HUES64 (cell line): Measurements from ENCODE around the gene FHIT.
A peak's percentile ranks its signal among the peaks of the same experiment; 100 is the strongest.

Source experiments
- H3K27ac ChIP-seq: 2 replicates; pipeline ENCODE4 v1.7.0; 2013; ENCODE audit warnings: low read depth, low read length, inconsistent platforms
- H3K27me3 ChIP-seq: 2 replicates; pipeline ENCODE4 v1.6.1; 2013; ENCODE audit warnings: mild to moderate bottlenecking, low read length; ENCODE audit not compliant: insufficient read depth
- H3K36me3 ChIP-seq: 2 replicates; pipeline ENCODE4 v1.6.1; 2013; ENCODE audit warnings: mild to moderate bottlenecking, low read length; ENCODE audit not compliant: insufficient read depth
- H3K4me1 ChIP-seq: 2 replicates; pipeline ENCODE4 v1.6.1; 2013; ENCODE audit warnings: mild to moderate bottlenecking, low read length, moderate library complexity; ENCODE audit not compliant: insufficient read depth
- H3K4me3 ChIP-seq: 2 replicates; pipeline ENCODE4 v1.5.1; 2013; ENCODE audit warnings: mild to moderate bottlenecking, low read length, moderate library complexity
- H3K9ac ChIP-seq: 2 replicates; pipeline ENCODE4 v1.6.1; 2013; ENCODE audit warnings: mild to moderate bottlenecking, low read depth, low read length
- H3K9me3 ChIP-seq: 2 replicates; pipeline ENCODE4 v1.6.1; 2013; ENCODE audit warnings: low read depth, low read length; ENCODE audit not compliant: insufficient read depth
- WGBS: fragments of 150-250, 120-280 bp; methylation state at CpG from one replicate; pipeline ENCODE4 v1.1.7; 2013; ENCODE audit warnings: missing lambda C conversion rate; 5-methylcytosine and 5-hydroxymethylcytosine counted together

The FHIT gene

GRCh38 chr3:59818033-59818918 is 1433.0 kb downstream of the FHIT start:
- WGBS: 81% methylated on average over 15 of the region's 16 CpGs
- H3K27me3 ChIP-seq: no peaks in the 10 kb centered on the region
- no peak overlapping the region for H3K27ac ChIP-seq
- peaks cover 16% of the 10 kb centered on the region for H3K4me1 ChIP-seq
- H3K36me3 ChIP-seq: no peaks in the 10 kb centered on the region
- no peaks in the 10 kb centered on the region for H3K9me3 ChIP-seq
- no peak overlapping the region for H3K9ac ChIP-seq
- H3K4me3 ChIP-seq: no peak overlapping the region

- H3K27me3 ChIP-seq: no peaks in the 10 kb centered on the region
- no peaks in the 10 kb centered on the region for H3K36me3 ChIP-seq
- H3K4me3 ChIP-seq: no peak overlapping the region
- WGBS: 88% methylated on average over 4 of the region's 4 CpGs
- no peak overlapping the region for H3K27ac ChIP-seq
- H3K9me3 ChIP-seq: no peaks in the 10 kb centered on the region
- H3K4me1 ChIP-seq: peaks cover 24% of the 10 kb centered on the region
- no peak overlapping the region for H3K9ac ChIP-seq
Measured at GRCh38 chr3:59817511-59817910, 1433.7 kb downstream of the FHIT start.

GRCh38 chr3:59816312-59816711 is 1434.9 kb downstream of the FHIT start:
- WGBS: no CpG with 5 or more reads among the region's 1 CpG
- Histone ChIP-seq H3K4me1 (peaks cover 33% of the 10 kb centered on the region), H3K27me3 (no peaks in the 10 kb centered on the region), H3K4me3 (no peak overlapping the region), H3K9ac (no peak overlapping the region), H3K36me3 (no peaks in the 10 kb centered on the region), H3K27ac (no peak overlapping the region), H3K9me3 (no peaks in the 10 kb centered on the region)

GRCh38 chr3:59813148-59813538 is 1438.1 kb downstream of the FHIT start:
- Histone ChIP-seq H3K27ac (no peak overlapping the region), H3K27me3 (no peaks in the 10 kb centered on the region), H3K36me3 (no peaks in the 10 kb centered on the region), H3K9me3 (no peaks in the 10 kb centered on the region), H3K9ac (no peak overlapping the region), H3K4me1 (peaks cover 32% of the 10 kb centered on the region), H3K4me3 (no peak overlapping the region)
- 34% methylated on average over 7 of the region's 7 CpGs for WGBS

GRCh38 chr3:59812237-59813147 is 1438.8 kb downstream of the FHIT start:
- H3K4me3 ChIP-seq: no peak overlapping the region
- no peak overlapping the region for H3K9ac ChIP-seq
- no peak overlapping the region for H3K27ac ChIP-seq
- H3K36me3 ChIP-seq: no peaks in the 10 kb centered on the region
- no peaks in the 10 kb centered on the region for H3K9me3 ChIP-seq
- 59% methylated on average over 11 of the region's 11 CpGs for WGBS
- H3K4me1 ChIP-seq: peaks cover 25% of the 10 kb centered on the region
- H3K27me3 ChIP-seq: no peaks in the 10 kb centered on the region

- H3K4me1 ChIP-seq: peaks cover 25% of the 10 kb centered on the region
- 86% methylated on average over 1 of the region's 2 CpGs for WGBS
- H3K4me3 ChIP-seq: no peak overlapping the region
- no peak overlapping the region for H3K9ac ChIP-seq
- no peak overlapping the region for H3K27ac ChIP-seq
- no peaks in the 10 kb centered on the region for H3K36me3 ChIP-seq
- H3K27me3 ChIP-seq: no peaks in the 10 kb centered on the region
- H3K9me3 ChIP-seq: no peaks in the 10 kb centered on the region
Measured at GRCh38 chr3:59811160-59811559, 1440.1 kb downstream of the FHIT start.

GRCh38 chr3:59810606-59811005 is 1440.6 kb downstream of the FHIT start:
- Histone ChIP-seq H3K27me3 (no peaks in the 10 kb centered on the region), H3K36me3 (no peaks in the 10 kb centered on the region), H3K9me3 (no peaks in the 10 kb centered on the region), H3K9ac (no peak overlapping the region), H3K4me1 (peaks cover 25% of the 10 kb centered on the region), H3K27ac (no peak overlapping the region), H3K4me3 (no peak overlapping the region)
- WGBS: 96% methylated on average over 2 of the region's 2 CpGs

GRCh38 chr3:59809710-59810444 is 1441.4 kb downstream of the FHIT start:
- Histone ChIP-seq H3K4me3 (no peak overlapping the region), H3K4me1 (peaks cover 25% of the 10 kb centered on the region), H3K9ac (no peak overlapping the region), H3K36me3 (no peaks in the 10 kb centered on the region), H3K9me3 (no peaks in the 10 kb centered on the region), H3K27me3 (no peaks in the 10 kb centered on the region), H3K27ac (no peak overlapping the region)
- 78% methylated on average over 7 of the region's 8 CpGs for WGBS

- Histone ChIP-seq H3K36me3 (no peaks in the 10 kb centered on the region), H3K27ac (0 out of 2 replicates have a peak overlapping the region, but pooled peaks have one; percentile 19), H3K9ac (no peak overlapping the region; the same call in 1 of the 2 replicates), H3K4me1 (peaks cover 24% of the 10 kb centered on the region), H3K4me3 (no peak overlapping the region), H3K27me3 (no peaks in the 10 kb centered on the region), H3K9me3 (no peaks in the 10 kb centered on the region)
- 79% methylated on average over 4 of the region's 4 CpGs for WGBS
Measured at GRCh38 chr3:59809016-59809415, 1442.2 kb downstream of the FHIT start.

- Histone ChIP-seq H3K27me3 (no peaks in the 10 kb centered on the region), H3K4me1 (peaks cover 19% of the 10 kb centered on the region), H3K36me3 (no peaks in the 10 kb centered on the region), H3K9ac (no peak overlapping the region; the same call in 1 of the 2 replicates), H3K27ac (0 out of 2 replicates have a peak overlapping the region, but pooled peaks have one; percentile 19), H3K4me3 (no peak overlapping the region), H3K9me3 (no peaks in the 10 kb centered on the region)
- 91% methylated on average over 7 of the region's 7 CpGs for WGBS
Measured at GRCh38 chr3:59808446-59808845, 1442.8 kb downstream of the FHIT start.
